Adrenal gland (tissue), 12 donors: ENCODE results near the gene CACNA1I. TPM values are rescaled to one million over a fixed set of nuclear protein-coding genes. Genes with fewer than 3 reads are reported as not detected.
"Not testable (repeated sequence)": the region's sequence is repeated elsewhere in the genome, so short reads cannot be mapped to it uniquely, and the experiment has no call there.

ENCODE experiments used
- DNase-seq, 7 donors: peaks; one replicate each; pipeline ENCODE4 v3.0.0-alpha.2; 2019 to 2020
- H3K27ac ChIP-seq, 5 donors: fragments of 200-600 bp; sonication (generic) in 4 of 5; 1 replicate in 3 of 5; 2 replicates in 2 of 5; pipeline versions ENCODE4 v1.5.1 to v1.8.0; 2016 to 2020; ENCODE audit warnings: mild to moderate bottlenecking in 1 of 5
- H3K27me3 ChIP-seq: fragments of 200-600 bp; 2 replicates; pipeline ENCODE4 v1.8.0; 2021
- H3K36me3 ChIP-seq, 2 donors: fragments of 200-600 bp; replicated peaks in 1 of 2; 1 replicate in 1 of 2; 2 replicates in 1 of 2; pipeline versions ENCODE4 v1.5.1 to v1.8.0; 2018 to 2022
- H3K4me1 ChIP-seq, 2 donors: fragments of 200-600 bp; replicated peaks in 1 of 2; 1 replicate in 1 of 2; 2 replicates in 1 of 2; pipeline versions ENCODE4 v1.5.1 to v1.8.0; 2018 to 2021
- H3K4me3 ChIP-seq, 4 donors: fragments of 200-600 bp; sonication (generic) in 3 of 4; one replicate each; pipeline ENCODE4 v1.5.1; 2016 to 2018
- H3K9me3 ChIP-seq, 3 donors: fragments of 200-600 bp; sonication (generic) in 1 of 3; replicated peaks in 1 of 3; 1 replicate in 2 of 3; 2 replicates in 1 of 3; pipeline versions ENCODE4 v1.5.1 to v1.8.0; 2016 to 2021
- POLR2A ChIP-seq, 2 donors: fragments of 450-650 bp; IDR thresholded peaks; one replicate each; pipeline ENCODE4 v1.6.1; 2017; ENCODE audit warnings: antibody characterized with exemption in 2 of 2, mild to moderate bottlenecking in 2 of 2, moderate library complexity in 1 of 2
- WGBS, 4 donors: extraction: QIAGEN DNeasy Blood & Tissue Kit in 2 of 4; methylation state at CpG; one replicate each; pipeline versions ENCODE4 v1.1.5 to v1.1.7; 2013 to 2017; 5-methylcytosine and 5-hydroxymethylcytosine counted together
- intact Hi-C, 2 donors: fragments of 100-400 bp; cut with DNase I; formaldehyde crosslinking; loops; one replicate each; pipeline versions ENCODE4 v1.14.1 to v1.15.0; 2022 to 2023
- polyA plus RNA-seq, 3 donors: library from polyadenylated mRNA; stranded (reverse); fragments of 200-250 nt in 2 of 3; fragments of 350-450 nt in 1 of 3; fragmentation: Illumina TruSeq in 1 of 3; extraction: RNeasy Lipid Tissue Mini Kit (QIAGEN cat#74804) in 1 of 3; gene quantifications; one replicate each; pipeline ENCODE4 v1.2.3, GENCODE V29; 2013 to 2014
- total RNA-seq, 9 donors: library from RNA; depleted of rRNA in 4 of 9; stranded (reverse); fragments of >200 nt in 4 of 9; fragments of 120-200 nt in 1 of 9; fragmentation: NEBNext Ultra II Directional in 1 of 9; extraction: Animal tissue kit (Norgen Biotek cat#: 25700) in 1 of 9; gene quantifications; one replicate each; pipeline versions ENCODE4 v1.1.0 to v1.2.4, GENCODE V29; 2013 to 2023
- TF ChIP-seq, protein P1 (sequence below), 6 experiments: fragments of 450-650 bp in 4 of 6; fragments of 200-600 bp in 2 of 6; sonication (generic) in 1 of 6; IDR thresholded peaks; 1 replicate in 5 of 6; 2 replicates in 1 of 6; pipeline versions ENCODE4 v1.5.1 to v1.8.0; 2016 to 2021; ENCODE audit warnings: antibody characterized with exemption in 6 of 6, mild to moderate bottlenecking in 2 of 6, moderate library complexity in 1 of 6
- donor health status: healthy with polysubstance abuse.
- donor health status: Bipolar disorder and iron deficiency.
- donor health status: DM: yes; HTN: yes; CAD: no.
- donor health status: DM: no; HTN: no; CAD: no.
- donor health status: DM: no; HTN: no; CAD: no.
- donor health status: DM: yes; HTN: yes; CAD: no.

CACNA1I gene
- total and polyA plus RNA-seq, 12 donors = 0.06 to 20.1 (median 3.2) TPM

DNA sequence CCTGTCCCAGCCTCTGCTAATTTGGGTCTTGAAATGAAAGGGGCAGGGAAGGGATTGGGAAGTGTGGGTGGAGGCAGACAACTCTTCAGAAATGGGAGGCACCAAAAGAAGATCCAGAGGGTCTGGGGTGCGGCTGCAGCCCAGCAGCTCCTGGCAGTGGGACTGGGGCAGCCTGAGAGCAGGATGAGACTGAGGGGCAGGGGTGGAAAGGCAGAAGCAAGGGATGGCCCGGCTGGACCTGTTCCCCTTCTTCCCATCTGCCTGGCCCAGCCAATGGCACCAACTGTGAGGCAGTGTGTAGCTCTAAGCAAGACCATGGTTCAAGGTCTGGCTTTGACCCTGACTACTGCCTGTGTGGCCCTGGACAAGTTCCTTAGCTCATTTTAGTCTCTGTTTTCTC lies 162.6 kb downstream of the CACNA1I start:
- Histone ChIP-seq H3K4me1 (no peaks in the 10 kb centered on the region), H3K4me3 (no peak overlapping the region), H3K9me3 (no peaks in the 10 kb centered on the region), H3K27ac (no peak overlapping the region), H3K27me3 (no peaks in the 10 kb centered on the region), H3K36me3 (no peaks in the 10 kb centered on the region)
- no peak for TF ChIP-seq POLR2A (IDR thresholded peaks at IDR 0.05)
- TF ChIP-seq, protein P1, sequence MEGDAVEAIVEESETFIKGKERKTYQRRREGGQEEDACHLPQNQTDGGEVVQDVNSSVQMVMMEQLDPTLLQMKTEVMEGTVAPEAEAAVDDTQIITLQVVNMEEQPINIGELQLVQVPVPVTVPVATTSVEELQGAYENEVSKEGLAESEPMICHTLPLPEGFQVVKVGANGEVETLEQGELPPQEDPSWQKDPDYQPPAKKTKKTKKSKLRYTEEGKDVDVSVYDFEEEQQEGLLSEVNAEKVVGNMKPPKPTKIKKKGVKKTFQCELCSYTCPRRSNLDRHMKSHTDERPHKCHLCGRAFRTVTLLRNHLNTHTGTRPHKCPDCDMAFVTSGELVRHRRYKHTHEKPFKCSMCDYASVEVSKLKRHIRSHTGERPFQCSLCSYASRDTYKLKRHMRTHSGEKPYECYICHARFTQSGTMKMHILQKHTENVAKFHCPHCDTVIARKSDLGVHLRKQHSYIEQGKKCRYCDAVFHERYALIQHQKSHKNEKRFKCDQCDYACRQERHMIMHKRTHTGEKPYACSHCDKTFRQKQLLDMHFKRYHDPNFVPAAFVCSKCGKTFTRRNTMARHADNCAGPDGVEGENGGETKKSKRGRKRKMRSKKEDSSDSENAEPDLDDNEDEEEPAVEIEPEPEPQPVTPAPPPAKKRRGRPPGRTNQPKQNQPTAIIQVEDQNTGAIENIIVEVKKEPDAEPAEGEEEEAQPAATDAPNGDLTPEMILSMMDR (IDR thresholded peaks at IDR 0.05) = no peak
- 73 to 94% (median 88%) methylated on average over 2 of the region's 2 CpGs for WGBS, 4 donors
- DNase-seq = no peak
- intact Hi-C loops = no loop called here

DNA sequence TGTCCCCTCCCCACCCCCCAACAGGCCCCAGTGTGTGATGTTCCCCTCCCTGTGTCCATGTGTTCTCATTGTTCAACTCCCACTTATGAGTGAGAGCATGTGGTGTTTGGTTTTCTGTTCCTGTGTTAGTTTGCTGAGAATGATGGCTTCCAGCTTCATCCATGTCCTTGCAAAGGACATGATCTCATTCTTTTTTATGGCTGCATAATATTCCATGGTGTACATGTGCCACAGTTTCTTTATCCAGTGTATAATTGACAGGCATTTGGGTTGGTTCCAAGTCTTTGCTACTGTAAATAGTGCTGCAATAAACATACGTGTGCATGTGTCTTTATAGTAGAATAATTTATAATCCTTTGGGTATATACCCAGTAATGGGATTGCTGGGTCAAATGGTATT lies 163.5 kb downstream of the CACNA1I start:
- WGBS, 4 donors = 68 to 81% (median 75%) methylated on average over 1 of the region's 1 CpG
- H3K9me3 ChIP-seq, DNase-seq, intact Hi-C loops, H3K36me3 ChIP-seq, H3K4me3 ChIP-seq, H3K4me1 ChIP-seq, H3K27me3 ChIP-seq, H3K27ac ChIP-seq: not testable (repeated sequence)

DNA sequence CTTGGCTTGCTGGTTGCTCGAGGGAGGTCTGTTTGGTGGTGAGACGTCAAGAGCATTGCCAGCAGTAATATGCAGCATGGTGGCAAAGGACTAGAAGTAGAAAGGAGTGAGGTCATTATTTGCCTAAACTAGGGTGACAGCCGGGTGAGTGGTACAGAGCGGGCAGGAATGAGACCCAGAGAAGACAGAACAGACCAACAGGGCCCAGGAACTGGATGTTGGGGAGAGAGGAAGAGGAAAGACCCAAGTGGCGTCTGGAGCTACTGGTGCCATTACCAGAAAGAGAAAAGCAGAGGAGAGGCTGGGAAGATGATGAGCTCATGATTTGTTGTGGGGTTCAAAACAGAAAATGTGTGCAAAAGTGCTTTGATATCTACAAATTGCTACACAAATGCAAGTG lies 164.3 kb downstream of the CACNA1I start:
- Histone ChIP-seq H3K9me3 (no peaks in the 10 kb centered on the region), H3K27ac (no peak overlapping the region), H3K36me3 (no peaks in the 10 kb centered on the region), H3K4me1 (no peaks in the 10 kb centered on the region), H3K27me3 (no peaks in the 10 kb centered on the region), H3K4me3 (no peak overlapping the region)
- no peak for DNase-seq
- TF ChIP-seq POLR2A (IDR thresholded peaks at IDR 0.05) = no peak
- TF ChIP-seq, protein P1 (IDR thresholded peaks at IDR 0.05) = no peak
- intact Hi-C loops = no loop called here
- WGBS, 4 donors = 64 to 88% (median 85%) methylated on average over 5 of the region's 5 CpGs

DNA sequence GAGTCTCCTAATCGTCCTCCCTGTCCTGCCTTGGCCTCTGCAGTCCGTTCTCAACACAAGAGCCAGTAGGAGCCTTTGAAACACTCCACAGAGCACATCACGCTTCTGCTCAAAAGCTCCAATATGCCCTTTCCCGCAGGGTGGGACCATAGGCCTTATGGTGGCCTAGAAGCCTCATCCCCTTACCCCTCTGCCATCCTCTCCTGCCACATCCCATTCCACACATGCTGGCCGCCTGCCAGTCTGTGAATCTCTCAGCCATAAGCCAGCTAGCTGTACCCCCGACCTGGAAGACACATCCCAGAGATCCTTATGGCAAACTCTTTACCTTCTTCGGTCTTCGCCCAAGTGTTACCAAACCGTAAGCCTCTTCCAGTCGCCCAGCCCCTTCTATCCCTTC lies 165.2 kb downstream of the CACNA1I start:
- no peak overlapping the region for H3K4me3 ChIP-seq
- no peaks in the 10 kb centered on the region for H3K36me3 ChIP-seq
- 83 to 87% (median 86%) methylated on average over 10 of the region's 10 CpGs for WGBS, 4 donors
- no peak overlapping the region for H3K27ac ChIP-seq
- TF ChIP-seq, protein P1 (IDR thresholded peaks at IDR 0.05) = no peak
- TF ChIP-seq POLR2A (IDR thresholded peaks at IDR 0.05) = no peak
- H3K27me3 ChIP-seq = no peaks in the 10 kb centered on the region
- no peaks in the 10 kb centered on the region for H3K4me1 ChIP-seq
- DNase-seq = no peak
- H3K9me3 ChIP-seq = no peaks in the 10 kb centered on the region
- intact Hi-C loops = no loop called here

DNA sequence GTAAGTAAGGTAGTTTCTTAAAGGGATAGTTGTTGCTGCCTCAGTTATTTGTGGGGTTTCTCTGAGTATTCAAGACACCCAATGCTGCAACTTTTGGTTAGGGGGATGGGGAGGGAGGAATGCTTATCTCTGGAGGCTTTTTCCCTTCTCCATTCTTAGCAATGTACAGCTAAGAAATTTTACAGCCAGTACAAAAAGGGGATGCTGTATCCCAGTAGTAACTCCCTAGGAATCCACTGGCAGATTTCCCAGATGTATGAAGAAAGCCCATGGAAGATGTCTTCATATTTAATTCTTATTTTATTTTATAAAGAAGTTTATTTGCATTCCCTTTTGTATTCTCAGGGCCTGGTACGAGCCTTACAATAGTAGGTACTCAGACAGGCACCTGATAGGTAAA lies 168.2 kb downstream of the CACNA1I start:
- no peak for DNase-seq
- intact Hi-C loops = no loop called here
- TF ChIP-seq, protein P1 (IDR thresholded peaks at IDR 0.05) = no peak
- TF ChIP-seq POLR2A (IDR thresholded peaks at IDR 0.05) = no peak
- Histone ChIP-seq H3K27me3 (peaks cover 4% of the 10 kb centered on the region), H3K27ac (no peak overlapping the region), H3K4me1 (no peaks in the 10 kb centered on the region), H3K36me3 (no peaks in the 10 kb centered on the region), H3K4me3 (no peak overlapping the region), H3K9me3 (no peaks in the 10 kb centered on the region)
- 66 to 90% (median 86%) methylated on average over 1 of the region's 1 CpG for WGBS, 4 donors

Other genes starting within 250 kb of the CACNA1I start
- gene SYNGR1, start 220.8 kb upstream of the CACNA1I start, total RNA-seq = 10 to 100 TPM in 8 of 9 donors, 1 to 10 TPM in 1; 9.3 to 80.0 (median 31.7) TPM
- gene SYNGR1, start 220.8 kb upstream of the CACNA1I start, polyA plus RNA-seq = 10 to 100 TPM in 2 of 3 donors, 1 to 10 TPM in 1; 8.5 to 26.4 (median 18.6) TPM
- gene TAB1, start 171.0 kb upstream of the CACNA1I start, total RNA-seq = 10 to 100 TPM; 16.2 to 38.0 (median 23.5) TPM
- gene TAB1, start 171.0 kb upstream of the CACNA1I start, polyA plus RNA-seq = 10 to 100 TPM in 2 of 3 donors, 1 to 10 TPM in 1; 9.3 to 31.4 (median 20.6) TPM
- gene MGAT3, start 113.7 kb upstream of the CACNA1I start, total RNA-seq = 1 to 10 TPM; 1.0 to 6.9 (median 2.3) TPM
- 1 to 10 TPM in 2 of 3 donors, under 1 TPM in 1; 0.42 to 1.4 (median 1.2) TPM for gene MGAT3, start 113.7 kb upstream of the CACNA1I start, polyA plus RNA-seq
- gene MIEF1, start 68.5 kb upstream of the CACNA1I start, total RNA-seq = 10 to 100 TPM; 21.0 to 44.2 (median 26.8) TPM
- gene MIEF1, start 68.5 kb upstream of the CACNA1I start, polyA plus RNA-seq = 10 to 100 TPM in 1 of 3 donors, 1 to 10 TPM in 2; 5.1 to 27.0 (median 6.9) TPM
- 100 to 1,000 TPM; 207 to 498 (median 323) TPM for gene ATF4, start 50.2 kb upstream of the CACNA1I start, total RNA-seq
- 1,000 to 10,000 TPM in 2 of 3 donors, 100 to 1,000 TPM in 1; 619 to 1,513 (median 1,039) TPM for gene ATF4, start 50.2 kb upstream of the CACNA1I start, polyA plus RNA-seq
- gene RPS19BP1, start 38.0 kb upstream of the CACNA1I start, total RNA-seq = 100 to 1,000 TPM in 5 of 9 donors, 10 to 100 TPM in 4; 80.4 to 250 (median 139) TPM
- 100 to 1,000 TPM in 2 of 3 donors, 10 to 100 TPM in 1; 39.5 to 217 (median 174) TPM for gene RPS19BP1, start 38.0 kb upstream of the CACNA1I start, polyA plus RNA-seq